BLaER1 treated with 17β-estradiol and CSF1 and Interleukin-3, amounts not matched to agents 10 nM and 100 nM (cell line): ENCODE data around the gene IFT172.

Experiments used
- H3K27ac ChIP-seq, 11 experiments: shearing (Covaris generic); formaldehyde crosslinking; 2 replicates each; pipeline ENCODE4 v1.8.1; 2022
- H3K27me3 ChIP-seq, 11 experiments: shearing (Covaris generic); formaldehyde crosslinking; 2 replicates each; pipeline ENCODE4 v1.8.1; 2022
- H3K36me3 ChIP-seq, 11 experiments: shearing (Covaris generic); formaldehyde crosslinking; 2 replicates each; pipeline ENCODE4 v1.8.1; 2022
- H3K4me1 ChIP-seq, 10 experiments: shearing (Covaris generic); formaldehyde crosslinking; 2 replicates each; pipeline ENCODE4 v1.8.1; 2022
- H3K4me2 ChIP-seq, 11 experiments: shearing (Covaris generic); formaldehyde crosslinking; 2 replicates each; pipeline ENCODE4 v1.8.1; 2022
- H3K4me3 ChIP-seq, 10 experiments: shearing (Covaris generic); formaldehyde crosslinking; 2 replicates each; pipeline ENCODE4 v1.8.1; 2022
- H3K9ac ChIP-seq, 11 experiments: shearing (Covaris generic); formaldehyde crosslinking; 2 replicates each; pipeline ENCODE4 v1.8.1; 2022
- H3K9me3 ChIP-seq, 11 experiments: shearing (Covaris generic); formaldehyde crosslinking; replicated peaks in 1 of 11; 2 replicates each; pipeline ENCODE4 v1.8.1; 2022
- H4K20me1 ChIP-seq, 11 experiments: shearing (Covaris generic); formaldehyde crosslinking; 2 replicates each; pipeline ENCODE4 v1.8.1; 2022
- Cebpa-rat ChIP-seq, 11 experiments: shearing (Covaris generic); IDR thresholded peaks; 2 replicates each; pipeline ENCODE4 v1.8.1; 2022

The IFT172 gene

DNA sequence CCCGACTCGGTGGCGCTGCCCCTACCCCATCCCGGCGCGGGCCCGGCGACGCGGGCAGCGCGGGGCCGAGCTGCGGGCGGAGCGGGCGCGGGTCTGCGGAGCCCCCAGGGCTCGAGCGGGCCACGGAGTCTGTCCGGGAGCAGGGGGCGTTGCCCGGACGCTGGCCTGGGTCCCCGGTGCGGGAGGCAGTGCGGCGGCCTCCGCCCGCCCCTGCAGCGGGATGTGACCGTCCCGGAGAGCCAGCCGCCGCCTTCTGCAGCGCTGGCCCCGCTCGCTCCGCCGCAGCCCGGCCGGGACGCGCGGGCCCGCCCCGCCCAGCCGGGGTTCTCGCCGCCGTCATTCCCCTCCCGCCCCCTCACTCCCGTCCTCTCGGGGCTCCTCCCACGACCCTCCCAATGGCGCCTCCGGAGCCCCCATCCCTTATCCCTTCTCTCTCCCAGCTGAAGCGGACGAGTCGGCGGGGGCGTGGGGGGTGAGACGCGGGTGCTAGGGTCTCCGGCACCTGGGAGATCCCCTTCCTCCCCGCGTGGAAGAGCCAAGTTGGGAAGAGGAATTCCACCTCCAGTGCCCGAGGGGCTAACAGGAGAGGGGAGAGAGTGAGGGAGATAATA, 5.5 kb upstream of the IFT172 start, which contains the start of gene FNDC4:
TSS of gene FNDC4 (minus strand) at position 257 of the 611 bp plus-strand sequence. CDS start 521 bp downstream, outside the sequence.
- Histone ChIP-seq H3K4me1 (peaks cover 0 to 3% (median 2%) of the 10 kb centered on the region in 10 experiments; a peak in 5 of 20 replicates), H3K36me3 (no peaks in the 10 kb centered on the region), H3K9ac (no peak within 1 kb of the TSS), H3K27ac (no peak within 1 kb of the TSS), H3K27me3 (peaks cover 21 to 42% (median 34%) of the 10 kb centered on the region in 11 experiments), H3K4me2 (no peak within 1 kb of the TSS), H3K4me3 (no peak within 1 kb of the TSS), H4K20me1 (no peaks in the 10 kb centered on the region), H3K9me3 (peaks cover 0 to 8% (median 0%) of the 10 kb centered on the region in 11 experiments; a peak in 3 of 22 replicates)
- no peak for TF ChIP-seq Cebpa-rat (IDR thresholded peaks at IDR 0.05)

GRCh38 chr2:27494284-27494943, 4.9 kb upstream of the IFT172 start:
- no peaks in the 10 kb centered on the region for H3K36me3 ChIP-seq
- no peaks in the 10 kb centered on the region for H4K20me1 ChIP-seq
- H3K9me3 ChIP-seq = peaks cover 0 to 8% (median 0%) of the 10 kb centered on the region in 11 experiments; a peak in 3 of 22 replicates
- no peak overlapping the region for H3K9ac ChIP-seq
- H3K4me1 ChIP-seq = peaks cover 0 to 5% (median 4%) of the 10 kb centered on the region in 10 experiments; a peak in 8 of 20 replicates
- H3K27ac ChIP-seq = no peak overlapping the region
- peaks cover 21 to 42% (median 34%) of the 10 kb centered on the region in 11 experiments for H3K27me3 ChIP-seq
- no peak overlapping the region for H3K4me2 ChIP-seq
- no peak overlapping the region for H3K4me3 ChIP-seq
- no peak for TF ChIP-seq Cebpa-rat (IDR thresholded peaks at IDR 0.05)

DNA sequence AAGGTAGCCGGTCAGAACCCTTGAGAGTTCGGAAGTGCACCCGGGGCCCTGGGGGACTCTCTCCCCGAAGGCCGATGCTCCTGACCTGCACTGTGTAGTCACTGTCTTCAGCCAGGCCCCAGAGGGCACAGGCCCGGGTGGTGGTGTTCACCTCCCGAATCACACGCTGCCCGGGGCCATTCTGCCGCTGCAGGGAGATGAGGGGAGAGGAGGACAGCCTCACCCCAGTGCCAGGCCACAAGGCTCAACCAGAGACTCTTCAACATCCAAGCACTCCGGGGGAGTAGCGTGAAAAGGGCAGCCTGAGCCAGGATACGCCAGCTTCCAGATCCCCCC, 4.4 kb upstream of the IFT172 start:
- Histone ChIP-seq H3K9me3 (peaks cover 0 to 8% (median 0%) of the 10 kb centered on the region in 11 experiments; a peak in 3 of 22 replicates), H3K27ac (no peak overlapping the region), H3K4me3 (no peak overlapping the region), H3K27me3 (peaks cover 21 to 42% (median 34%) of the 10 kb centered on the region in 11 experiments), H4K20me1 (no peaks in the 10 kb centered on the region), H3K4me2 (no peak overlapping the region), H3K9ac (no peak overlapping the region), H3K4me1 (peaks cover 4 to 10% (median 8%) of the 10 kb centered on the region in 10 experiments; a peak in 19 of 20 replicates), H3K36me3 (no peaks in the 10 kb centered on the region)
- TF ChIP-seq Cebpa-rat (IDR thresholded peaks at IDR 0.05) = no peak

DNA sequence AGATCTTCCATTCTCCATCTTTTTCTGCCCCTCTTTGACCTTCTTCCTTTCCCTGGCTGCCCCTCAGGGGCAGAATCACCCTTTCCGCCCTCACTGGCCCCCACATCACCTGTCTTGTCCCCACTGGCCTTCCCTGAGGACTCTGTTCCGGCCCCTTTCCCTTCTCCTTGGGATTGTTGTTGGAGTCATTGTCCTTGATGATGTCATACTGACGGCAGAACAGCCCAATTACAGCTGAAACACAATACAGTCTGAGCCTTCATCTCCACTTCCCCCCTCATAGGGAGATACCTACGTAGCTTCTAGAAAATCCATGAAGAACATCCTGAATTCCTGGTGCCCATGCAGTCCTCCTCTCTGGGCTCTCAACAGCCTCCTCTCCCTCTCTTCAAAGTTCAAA, 3.0 kb upstream of the IFT172 start:
- H3K9me3 ChIP-seq = peaks cover 0 to 8% (median 0%) of the 10 kb centered on the region in 11 experiments; a peak in 3 of 22 replicates
- peaks cover 21 to 42% (median 34%) of the 10 kb centered on the region in 11 experiments for H3K27me3 ChIP-seq
- peaks cover 11 to 22% (median 16%) of the 10 kb centered on the region in 10 experiments for H3K4me1 ChIP-seq
- no peak overlapping the region for H3K27ac ChIP-seq
- TF ChIP-seq Cebpa-rat (IDR thresholded peaks at IDR 0.05) = no peak
- no peaks in the 10 kb centered on the region for H3K36me3 ChIP-seq
- H3K9ac ChIP-seq = no peak overlapping the region
- H3K4me2 ChIP-seq = no peak overlapping the region
- no peaks in the 10 kb centered on the region for H4K20me1 ChIP-seq
- no peak overlapping the region for H3K4me3 ChIP-seq

- Histone ChIP-seq H3K4me2 (peak overlapping the region; percentile 80 to 98 (median 95)), H3K4me3 (peak overlapping the region; percentile 63 to 81 (median 70)), H3K36me3 (peaks cover 8 to 16% (median 11%) of the 10 kb centered on the region in 11 experiments; a peak in 19 of 22 replicates), H4K20me1 (no peaks in the 10 kb centered on the region), H3K27me3 (peaks cover 2 to 9% (median 6%) of the 10 kb centered on the region in 11 experiments; a peak in 20 of 22 replicates), H3K27ac (peak overlapping the region in 7 of 11 experiments; percentile 6 to 64 (median 25); a peak in 9 of 22 replicates), H3K4me1 (peaks cover 15 to 41% (median 28%) of the 10 kb centered on the region in 10 experiments), H3K9ac (peak overlapping the region; percentile 57 to 72 (median 68); a peak in 21 of 22 replicates), H3K9me3 (no peaks in the 10 kb centered on the region)
- no peak for TF ChIP-seq Cebpa-rat (IDR thresholded peaks at IDR 0.05)
Observed at GRCh38 chr2:27489118-27489497, 435 bp downstream of the IFT172 start.

- H4K20me1 ChIP-seq = no peaks in the 10 kb centered on the region
- peak overlapping the region in 2 of 11 experiments; percentile 14 to 41; a peak in 2 of 22 replicates for H3K4me2 ChIP-seq
- H3K4me3 ChIP-seq = no peak overlapping the region
- no peak overlapping the region for H3K27ac ChIP-seq
- H3K4me1 ChIP-seq = peaks cover 15 to 41% (median 28%) of the 10 kb centered on the region in 10 experiments
- peaks cover 32 to 52% (median 44%) of the 10 kb centered on the region in 11 experiments for H3K36me3 ChIP-seq
- no peak overlapping the region for H3K9ac ChIP-seq
- no peaks in the 10 kb centered on the region for H3K27me3 ChIP-seq
- H3K9me3 ChIP-seq = no peaks in the 10 kb centered on the region
- no peak for TF ChIP-seq Cebpa-rat (IDR thresholded peaks at IDR 0.05)
Observed at GRCh38 chr2:27485496-27485895, 4.0 kb downstream of the IFT172 start.

DNA sequence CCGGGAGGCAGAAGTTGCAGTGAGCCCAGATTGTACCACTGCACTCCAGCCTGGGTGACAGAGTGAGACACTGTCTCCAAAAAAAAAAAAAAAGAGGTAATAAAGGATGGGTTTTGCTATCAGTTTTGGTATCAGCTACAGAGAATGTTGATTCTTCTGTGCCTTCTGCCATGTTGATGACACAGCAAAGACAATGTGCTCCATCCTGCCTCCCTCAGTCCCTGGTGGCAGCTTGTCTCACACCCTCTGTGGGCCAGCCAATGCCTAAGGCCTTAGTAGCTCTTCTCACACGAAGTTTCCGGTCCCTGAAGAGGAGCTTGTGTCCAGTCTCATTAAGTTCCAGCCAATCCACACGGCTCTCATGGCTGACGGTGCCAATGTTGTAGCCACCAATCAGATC, 17.6 kb downstream of the IFT172 start:
- Histone ChIP-seq H3K9ac (no peak overlapping the region), H4K20me1 (no peaks in the 10 kb centered on the region), H3K27me3 (no peaks in the 10 kb centered on the region), H3K9me3 (no peaks in the 10 kb centered on the region), H3K4me3 (no peak overlapping the region), H3K4me2 (no peak overlapping the region), H3K4me1 (no peaks in the 10 kb centered on the region), H3K36me3 (peaks cover 32 to 59% (median 50%) of the 10 kb centered on the region in 11 experiments), H3K27ac (no peak overlapping the region)
- no peak for TF ChIP-seq Cebpa-rat (IDR thresholded peaks at IDR 0.05)

GRCh38 chr2:27464443-27464842, 25.1 kb downstream of the IFT172 start:
- no peak overlapping the region for H3K4me2 ChIP-seq
- no peaks in the 10 kb centered on the region for H3K4me1 ChIP-seq
- H3K4me3 ChIP-seq = no peak overlapping the region
- no peaks in the 10 kb centered on the region for H3K27me3 ChIP-seq
- H3K9me3 ChIP-seq = no peaks in the 10 kb centered on the region
- no peak overlapping the region for H3K27ac ChIP-seq
- peaks cover 10 to 65% (median 43%) of the 10 kb centered on the region in 11 experiments for H3K36me3 ChIP-seq
- no peaks in the 10 kb centered on the region for H4K20me1 ChIP-seq
- H3K9ac ChIP-seq = no peak overlapping the region
- TF ChIP-seq Cebpa-rat (IDR thresholded peaks at IDR 0.05) = no peak

DNA sequence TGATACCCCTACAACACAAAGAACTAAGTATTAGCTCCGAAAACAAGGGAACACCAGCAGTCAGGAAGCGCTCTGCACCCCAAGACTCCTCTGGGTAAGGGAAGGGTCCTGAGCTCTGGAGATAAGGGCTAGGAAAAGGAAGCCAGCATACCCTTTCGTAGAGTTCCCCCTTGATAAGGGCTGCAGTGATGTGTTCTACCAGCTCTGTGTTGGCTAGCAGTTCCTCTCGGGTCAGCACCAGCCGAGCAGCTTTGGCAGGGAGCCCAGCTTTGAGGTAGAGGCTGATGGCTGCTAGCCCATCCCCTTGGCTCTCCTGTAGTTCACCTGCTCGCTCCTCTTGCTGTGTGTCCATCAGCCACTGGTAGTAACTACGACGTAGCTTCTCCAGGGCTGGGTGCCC, 28.4 kb downstream of the IFT172 start:
- Histone ChIP-seq H3K4me3 (no peak overlapping the region), H3K27me3 (no peaks in the 10 kb centered on the region), H3K4me1 (peaks cover 0 to 4% (median 0%) of the 10 kb centered on the region in 10 experiments; a peak in 1 of 20 replicates), H3K9me3 (no peaks in the 10 kb centered on the region), H3K27ac (no peak overlapping the region), H3K4me2 (no peak overlapping the region), H4K20me1 (no peaks in the 10 kb centered on the region; a peak in 1 of 22 replicates), H3K36me3 (peaks cover 42 to 87% (median 73%) of the 10 kb centered on the region in 11 experiments), H3K9ac (no peak overlapping the region)
- TF ChIP-seq Cebpa-rat (IDR thresholded peaks at IDR 0.05) = no peak
